ENCODE results near the gene GUCY1B1.

Gene GUCY1B1

GRCh38 chr4:155759372-155760252 lies 791 bp downstream of the GUCY1B1 start:
- DNase-seq (ENCODE audit: low read depth in 2 of 2) = peak; percentile 16 to 51
- peak overlapping the region; percentile 61 to 62 for H3K4me3 ChIP-seq (replicated peaks in 1 of 2; ENCODE audit: low read depth in 2 of 2, low read length in 2 of 2)
- TF ChIP-seq CTCF (IDR thresholded peaks at IDR 0.05; ENCODE audit: low read depth, low read length) = no peak

- no peak for TF ChIP-seq CTCF (IDR thresholded peaks at IDR 0.05; ENCODE audit: low read depth, low read length)
- no peak for DNase-seq (ENCODE audit: low read depth in 2 of 2)
- H3K4me3 ChIP-seq (replicated peaks in 1 of 2; ENCODE audit: low read depth in 2 of 2, low read length in 2 of 2) = no peak overlapping the region
These were observed 2.2 kb downstream of the GUCY1B1 start for GRCh38 chr4:155761047-155761446.

- H3K4me3 ChIP-seq (replicated peaks in 1 of 2; ENCODE audit: low read depth in 2 of 2, low read length in 2 of 2) = no peak overlapping the region
- no peak for DNase-seq (ENCODE audit: low read depth in 2 of 2)
- TF ChIP-seq CTCF (IDR thresholded peaks at IDR 0.05; ENCODE audit: low read depth, low read length) = no peak
These were observed 3.1 kb downstream of the GUCY1B1 start for GRCh38 chr4:155761916-155762315.

- DNase-seq (ENCODE audit: low read depth in 2 of 2) = peak in 1 of 2 donors; percentile 18
- no peak overlapping the region for H3K4me3 ChIP-seq (replicated peaks in 1 of 2; ENCODE audit: low read depth in 2 of 2, low read length in 2 of 2)
- no peak for TF ChIP-seq CTCF (IDR thresholded peaks at IDR 0.05; ENCODE audit: low read depth, low read length)
These were observed 3.5 kb downstream of the GUCY1B1 start for GRCh38 chr4:155762334-155762733.

- no peak overlapping the region for H3K4me3 ChIP-seq (replicated peaks in 1 of 2; ENCODE audit: low read depth in 2 of 2, low read length in 2 of 2)
- no peak for TF ChIP-seq CTCF (IDR thresholded peaks at IDR 0.05; ENCODE audit: low read depth, low read length)
- no peak for DNase-seq (ENCODE audit: low read depth in 2 of 2)
These were observed 4.7 kb downstream of the GUCY1B1 start for GRCh38 chr4:155763551-155763950.

GRCh38 chr4:155765149-155765548 lies 6.3 kb downstream of the GUCY1B1 start:
- DNase-seq (ENCODE audit: low read depth in 2 of 2) = no peak
- TF ChIP-seq CTCF (IDR thresholded peaks at IDR 0.05; ENCODE audit: low read depth, low read length) = no peak
- no peak overlapping the region for H3K4me3 ChIP-seq (replicated peaks in 1 of 2; ENCODE audit: low read depth in 2 of 2, low read length in 2 of 2)

Measured in cardiac fibroblast (primary cell).